Measurements from ENCODE around the gene DIP2B.

DNA sequence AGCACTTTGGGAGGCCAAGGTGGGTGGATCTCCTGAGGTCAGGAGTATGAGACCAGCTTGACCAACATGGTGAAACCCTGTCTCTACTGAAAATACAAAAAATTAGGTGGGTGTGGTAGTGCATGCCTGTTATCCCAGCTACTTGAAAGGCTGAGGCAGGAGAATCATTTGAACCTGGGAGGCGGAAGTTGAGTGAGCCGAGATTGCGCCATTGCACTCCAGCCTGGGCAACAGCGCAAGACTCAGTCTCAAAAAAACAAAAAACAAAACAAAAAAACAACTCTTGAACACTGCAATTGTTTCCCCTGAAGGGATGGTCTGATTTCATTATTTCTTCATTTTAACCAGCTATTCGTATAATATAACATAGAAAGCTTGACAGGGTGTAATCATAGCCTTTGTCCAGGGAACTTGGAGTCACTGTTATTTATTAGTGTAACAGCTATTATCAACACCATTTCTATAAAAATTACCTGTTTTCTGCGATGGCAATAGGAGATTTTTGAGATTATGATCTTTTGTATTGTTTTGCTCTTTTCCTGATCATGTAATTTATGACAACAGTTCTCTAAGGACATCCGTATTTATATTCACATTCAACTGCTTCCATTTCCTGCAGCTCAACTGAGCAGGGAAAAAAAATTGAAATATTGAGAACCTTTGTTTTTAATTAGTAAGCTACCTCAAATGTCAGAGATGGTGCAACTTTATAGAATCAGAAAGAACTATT, 94.7 kb downstream of the DIP2B start:
- TF ChIP-seq, protein P1, sequence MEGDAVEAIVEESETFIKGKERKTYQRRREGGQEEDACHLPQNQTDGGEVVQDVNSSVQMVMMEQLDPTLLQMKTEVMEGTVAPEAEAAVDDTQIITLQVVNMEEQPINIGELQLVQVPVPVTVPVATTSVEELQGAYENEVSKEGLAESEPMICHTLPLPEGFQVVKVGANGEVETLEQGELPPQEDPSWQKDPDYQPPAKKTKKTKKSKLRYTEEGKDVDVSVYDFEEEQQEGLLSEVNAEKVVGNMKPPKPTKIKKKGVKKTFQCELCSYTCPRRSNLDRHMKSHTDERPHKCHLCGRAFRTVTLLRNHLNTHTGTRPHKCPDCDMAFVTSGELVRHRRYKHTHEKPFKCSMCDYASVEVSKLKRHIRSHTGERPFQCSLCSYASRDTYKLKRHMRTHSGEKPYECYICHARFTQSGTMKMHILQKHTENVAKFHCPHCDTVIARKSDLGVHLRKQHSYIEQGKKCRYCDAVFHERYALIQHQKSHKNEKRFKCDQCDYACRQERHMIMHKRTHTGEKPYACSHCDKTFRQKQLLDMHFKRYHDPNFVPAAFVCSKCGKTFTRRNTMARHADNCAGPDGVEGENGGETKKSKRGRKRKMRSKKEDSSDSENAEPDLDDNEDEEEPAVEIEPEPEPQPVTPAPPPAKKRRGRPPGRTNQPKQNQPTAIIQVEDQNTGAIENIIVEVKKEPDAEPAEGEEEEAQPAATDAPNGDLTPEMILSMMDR (IDR thresholded peaks at IDR 0.05) = no peak
- no peak for TF ChIP-seq POLR2A (IDR thresholded peaks at IDR 0.05; ENCODE audit: low read length)
- no peak for TF ChIP-seq CBX2 (IDR thresholded peaks at IDR 0.05; ENCODE audit: borderline replicate concordance, low read depth)
- TF ChIP-seq, protein P2, sequence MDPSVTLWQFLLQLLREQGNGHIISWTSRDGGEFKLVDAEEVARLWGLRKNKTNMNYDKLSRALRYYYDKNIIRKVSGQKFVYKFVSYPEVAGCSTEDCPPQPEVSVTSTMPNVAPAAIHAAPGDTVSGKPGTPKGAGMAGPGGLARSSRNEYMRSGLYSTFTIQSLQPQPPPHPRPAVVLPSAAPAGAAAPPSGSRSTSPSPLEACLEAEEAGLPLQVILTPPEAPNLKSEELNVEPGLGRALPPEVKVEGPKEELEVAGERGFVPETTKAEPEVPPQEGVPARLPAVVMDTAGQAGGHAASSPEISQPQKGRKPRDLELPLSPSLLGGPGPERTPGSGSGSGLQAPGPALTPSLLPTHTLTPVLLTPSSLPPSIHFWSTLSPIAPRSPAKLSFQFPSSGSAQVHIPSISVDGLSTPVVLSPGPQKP (IDR thresholded peaks at IDR 0.05; ENCODE audit: low read depth, low read length) = no peak
- TF ChIP-seq, protein P3, sequence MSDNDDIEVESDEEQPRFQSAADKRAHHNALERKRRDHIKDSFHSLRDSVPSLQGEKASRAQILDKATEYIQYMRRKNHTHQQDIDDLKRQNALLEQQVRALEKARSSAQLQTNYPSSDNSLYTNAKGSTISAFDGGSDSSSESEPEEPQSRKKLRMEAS (IDR thresholded peaks at IDR 0.05) = no peak
- no peak for TF ChIP-seq CHD2 (IDR thresholded peaks at IDR 0.05; ENCODE audit: low read length, partially characterized antibody)
- TF ChIP-seq ZSCAN20 (CRISPR knock-in tag; IDR thresholded peaks at IDR 0.05) = no peak
- no peak for TF ChIP-seq MAFK (IDR thresholded peaks at IDR 0.05; ENCODE audit: partially characterized antibody)
- TF ChIP-seq, protein P4, sequence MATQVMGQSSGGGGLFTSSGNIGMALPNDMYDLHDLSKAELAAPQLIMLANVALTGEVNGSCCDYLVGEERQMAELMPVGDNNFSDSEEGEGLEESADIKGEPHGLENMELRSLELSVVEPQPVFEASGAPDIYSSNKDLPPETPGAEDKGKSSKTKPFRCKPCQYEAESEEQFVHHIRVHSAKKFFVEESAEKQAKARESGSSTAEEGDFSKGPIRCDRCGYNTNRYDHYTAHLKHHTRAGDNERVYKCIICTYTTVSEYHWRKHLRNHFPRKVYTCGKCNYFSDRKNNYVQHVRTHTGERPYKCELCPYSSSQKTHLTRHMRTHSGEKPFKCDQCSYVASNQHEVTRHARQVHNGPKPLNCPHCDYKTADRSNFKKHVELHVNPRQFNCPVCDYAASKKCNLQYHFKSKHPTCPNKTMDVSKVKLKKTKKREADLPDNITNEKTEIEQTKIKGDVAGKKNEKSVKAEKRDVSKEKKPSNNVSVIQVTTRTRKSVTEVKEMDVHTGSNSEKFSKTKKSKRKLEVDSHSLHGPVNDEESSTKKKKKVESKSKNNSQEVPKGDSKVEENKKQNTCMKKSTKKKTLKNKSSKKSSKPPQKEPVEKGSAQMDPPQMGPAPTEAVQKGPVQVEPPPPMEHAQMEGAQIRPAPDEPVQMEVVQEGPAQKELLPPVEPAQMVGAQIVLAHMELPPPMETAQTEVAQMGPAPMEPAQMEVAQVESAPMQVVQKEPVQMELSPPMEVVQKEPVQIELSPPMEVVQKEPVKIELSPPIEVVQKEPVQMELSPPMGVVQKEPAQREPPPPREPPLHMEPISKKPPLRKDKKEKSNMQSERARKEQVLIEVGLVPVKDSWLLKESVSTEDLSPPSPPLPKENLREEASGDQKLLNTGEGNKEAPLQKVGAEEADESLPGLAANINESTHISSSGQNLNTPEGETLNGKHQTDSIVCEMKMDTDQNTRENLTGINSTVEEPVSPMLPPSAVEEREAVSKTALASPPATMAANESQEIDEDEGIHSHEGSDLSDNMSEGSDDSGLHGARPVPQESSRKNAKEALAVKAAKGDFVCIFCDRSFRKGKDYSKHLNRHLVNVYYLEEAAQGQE (IDR thresholded peaks at IDR 0.05) = no peak
- TF ChIP-seq, protein P5, sequence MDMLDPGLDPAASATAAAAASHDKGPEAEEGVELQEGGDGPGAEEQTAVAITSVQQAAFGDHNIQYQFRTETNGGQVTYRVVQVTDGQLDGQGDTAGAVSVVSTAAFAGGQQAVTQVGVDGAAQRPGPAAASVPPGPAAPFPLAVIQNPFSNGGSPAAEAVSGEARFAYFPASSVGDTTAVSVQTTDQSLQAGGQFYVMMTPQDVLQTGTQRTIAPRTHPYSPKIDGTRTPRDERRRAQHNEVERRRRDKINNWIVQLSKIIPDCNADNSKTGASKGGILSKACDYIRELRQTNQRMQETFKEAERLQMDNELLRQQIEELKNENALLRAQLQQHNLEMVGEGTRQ (IDR thresholded peaks at IDR 0.05) = no peak
- TF ChIP-seq RAD21 (conservative IDR thresholded peaks at IDR 0.05 in 1 of 2, IDR thresholded peaks at IDR 0.05 in 1 of 2) = no peak
- no peak for TF ChIP-seq KDM1A (IDR thresholded peaks at IDR 0.05; ENCODE audit: low read depth)
- no peak for TF ChIP-seq BHLHE40 (IDR thresholded peaks at IDR 0.05; ENCODE audit: low read depth, low read length)
- TF ChIP-seq ZC3H11A (IDR thresholded peaks at IDR 0.05) = no peak

All from A549 (cell line).